GM12878 (cell line): ENCODE results near the gene ZNG1F. TPM values are rescaled to one million over a fixed set of nuclear protein-coding genes. Genes with fewer than 3 reads are reported as not detected.
A peak's percentile ranks its signal among the peaks of the same experiment; 100 is the strongest.
"Not testable (repeated sequence)": the region's sequence is repeated elsewhere in the genome, so short reads cannot be mapped to it uniquely, and the experiment has no call there.

Experiments
- ATAC-seq: fragments of 200-7000 bp; cut with Tn5 transposase; 3 replicates; pipeline ENCODE4 v1.9.1; 2020; ENCODE audit warnings: mild to moderate bottlenecking, moderate library complexity
- BruUV-seq: library from RNA; stranded (reverse); fragments of 400-500 nt; replicated peaks from 2 replicates; lab custom pipeline; 2021; lab: Mats Ljungman, UMichigan
- CTCF ChIA-PET: fragments of 300-600 bp; sonication (Branson Sonifier 250); formaldehyde crosslinking; extraction: SDS; loops from one replicate; lab custom pipeline; 2021; ENCODE audit warnings: inconsistent platforms; lab: Yijun Ruan, JAX
- POLR2A ChIA-PET: fragments of 350-600 bp; formaldehyde crosslinking; extraction: SDS; loops from one replicate; lab custom pipeline; 2021; ENCODE audit warnings: inconsistent platforms; lab: Charles Lee
- RAD21 ChIA-PET: fragments of 300-600 bp; sonication (Branson Sonifier 250); formaldehyde crosslinking; loops from one replicate; lab custom pipeline; 2023; ENCODE audit warnings: antibody characterized with exemption; ENCODE audit not compliant: unreplicated experiment; lab: Charles Lee
- SMC1A ChIA-PET: fragments of 300-600 bp; sonication (Branson Sonifier 250); formaldehyde crosslinking; loops from one replicate; lab custom pipeline; 2023; ENCODE audit not compliant: unreplicated experiment, uncharacterized antibody; lab: Charles Lee
- DNase-seq: peaks from one replicate; pipeline ENCODE4 v3.0.0-alpha.2; 2011; ENCODE audit warnings: low read depth, low spot score
- FAIRE-seq: peaks from 3 replicates; lab custom pipeline; 2011; peaks lifted over from hg19 to GRCh38; lab: Jason Lieb, UNC
- H2AFZ ChIP-seq: 2 replicates; pipeline ENCODE4 v1.6.0; 2011; ENCODE audit warnings: low read depth, low read length, control low read depth; ENCODE audit not compliant: control insufficient read depth
- H3K27ac ChIP-seq: 2 replicates; pipeline ENCODE4 v1.5.1; 2011; ENCODE audit warnings: control low read depth; ENCODE audit not compliant: control insufficient read depth, insufficient read depth
- H3K27me3 ChIP-seq, 2 experiments: replicated peaks in 1 of 2; 2 replicates each; pipeline versions ENCODE4 v1.6.0 to v1.6.1; 2011; ENCODE audit warnings: low read length in 1 of 2; ENCODE audit not compliant: control insufficient read depth in 2 of 2, insufficient read depth in 2 of 2
- H3K36me3 ChIP-seq, 2 experiments: 2 replicates each; pipeline ENCODE4 v1.5.1; 2011; ENCODE audit warnings: low read length in 1 of 2; ENCODE audit not compliant: control insufficient read depth in 2 of 2, insufficient read depth in 2 of 2
- H3K4me1 ChIP-seq: 2 replicates; pipeline ENCODE4 v1.6.1; 2011; ENCODE audit warnings: mild to moderate bottlenecking, low read length, moderate library complexity, mixed read lengths; ENCODE audit not compliant: control insufficient read depth, insufficient read depth
- H3K4me2 ChIP-seq: 2 replicates; pipeline ENCODE4 v1.6.0; 2011; ENCODE audit warnings: control low read depth; ENCODE audit not compliant: control insufficient read depth, insufficient read depth
- H3K4me3 ChIP-seq: fragments of 200-600 bp; sonication (generic); 2 replicates; pipeline ENCODE4 v1.5.1; 2016
- H3K79me2 ChIP-seq: 2 replicates; pipeline ENCODE4 v1.6.0; 2011; ENCODE audit warnings: low read length; ENCODE audit not compliant: control insufficient read depth, insufficient read depth
- H3K9ac ChIP-seq: 2 replicates; pipeline ENCODE4 v1.8.0; 2011; ENCODE audit warnings: low read length, control low read depth, mixed read lengths; ENCODE audit not compliant: control insufficient read depth, insufficient read depth
- H3K9me3 ChIP-seq: replicated peaks from 3 replicates; pipeline ENCODE4 v1.5.1; 2011; ENCODE audit warnings: mild to moderate bottlenecking, low read length; ENCODE audit not compliant: control insufficient read depth, insufficient read depth
- H4K20me1 ChIP-seq: 2 replicates; pipeline ENCODE4 v1.6.0; 2011; ENCODE audit not compliant: control insufficient read depth, insufficient read depth
- WGBS: methylation state at CpG from one replicate; pipeline ENCODE4 v1.1.6; 2016; ENCODE audit warnings: low lambda C conversion rate; ENCODE audit not compliant: insufficient replicate concordance, insufficient coverage; ENCODE audit errors: missing lambda C conversion rate; 5-methylcytosine and 5-hydroxymethylcytosine counted together
- in situ Hi-C: fragments of 300-500 bp; cut with MboI; formaldehyde crosslinking; loops from 9 replicates; pipeline ENCODE4 v1.14.3; 2018; ENCODE audit warnings: mixed read lengths
- intact Hi-C: fragments of 100-400 bp; cut with micrococcal nuclease; formaldehyde crosslinking; loops from one replicate; pipeline ENCODE4 v1.14.2; 2022; ENCODE audit not compliant: unreplicated experiment
- polyA plus RNA-seq, 11 experiments: library from polyadenylated mRNA; depleted of rRNA in 4 of 11; unstranded in 6 of 11; stranded (reverse) in 5 of 11; fragments of >200 nt; fragmentation: Nextera tagmentation in 4 of 11; fragmentation: Illumina TruSeq in 1 of 11; extraction: Ambion mirVana in 4 of 11; extraction: Trizol in 1 of 11; gene quantifications; 1 replicate in 1 of 11; 2 replicates in 10 of 11; pipeline versions ENCODE4 v1.2.1 to v1.2.3, GENCODE V29; 2011 to 2016; ENCODE audit warnings: inconsistent platforms in 2 of 11, missing spikeins in 2 of 11, low read depth in 1 of 11
- total RNA-seq, 4 experiments: library from RNA; depleted of rRNA in 3 of 4; stranded (reverse); fragments of >200 nt in 3 of 4; fragmentation: Illumina TruSeq in 1 of 4; extraction: Trizol in 1 of 4; gene quantifications; 2 replicates each; pipeline versions ENCODE4 v1.2.1 to v1.2.3, GENCODE V29; 2013 to 2021

The ZNG1F gene
- total and polyA plus RNA-seq, 10 of the 15 experiments (the other 5 are each of a cell fraction or from before 2014, with no cell fraction given): 11.7 to 34.6 (median 17.2) TPM

DNA sequence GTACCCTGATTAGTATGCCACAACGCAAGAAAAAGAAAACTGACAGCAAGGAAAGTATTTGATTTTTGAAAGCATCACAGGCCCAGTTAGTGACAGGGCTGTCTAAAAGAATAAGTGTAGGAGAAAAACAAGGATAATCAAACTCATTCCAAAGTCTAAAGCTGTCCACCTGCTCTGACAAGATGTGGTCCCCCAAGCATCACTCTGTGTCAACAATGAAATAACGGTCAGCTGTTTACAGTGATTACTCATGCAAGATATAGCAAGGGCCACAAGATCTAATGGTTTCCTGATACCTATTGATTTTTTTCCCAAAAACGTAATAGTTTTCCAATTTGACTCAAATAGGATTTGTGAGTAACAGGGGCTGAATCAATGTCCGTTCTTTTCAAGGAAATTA lies 14.1 kb downstream of the ZNG1F start:
- H3K36me3 ChIP-seq, POLR2A ChIA-PET, ATAC-seq, H4K20me1 ChIP-seq, H3K4me2 ChIP-seq, H3K9ac ChIP-seq, in situ Hi-C loops, H3K4me3 ChIP-seq, H3K79me2 ChIP-seq, H3K27ac ChIP-seq, H3K4me1 ChIP-seq, H3K9me3 ChIP-seq, RAD21 ChIA-PET, H3K27me3 ChIP-seq, intact Hi-C loops, CTCF ChIA-PET, FAIRE-seq, DNase-seq, H2AFZ ChIP-seq, BruUV-seq, SMC1A ChIA-PET: not testable (repeated sequence)
- 78% methylated on average over 2 of the region's 4 CpGs for WGBS

DNA sequence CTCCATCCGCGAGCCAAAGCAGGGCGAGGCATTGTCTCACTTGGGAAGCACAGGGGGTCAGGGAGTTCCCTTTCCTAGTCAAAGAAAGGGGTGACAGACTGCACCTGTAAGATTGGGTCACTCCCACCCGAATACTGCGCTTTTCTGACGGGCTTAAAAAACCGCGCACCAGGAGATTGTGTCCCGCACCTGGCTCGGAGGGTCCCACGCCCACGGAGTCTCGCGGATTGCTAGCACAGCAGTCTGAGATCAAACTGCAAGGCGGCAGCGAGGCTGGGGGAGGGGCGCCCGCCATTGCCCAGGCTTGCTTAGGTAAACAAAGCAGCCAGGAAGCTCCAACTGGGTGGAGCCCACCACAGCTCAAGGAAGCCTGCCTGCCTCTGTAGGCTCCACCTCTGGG lies 39.0 kb downstream of the ZNG1F start:
- DNase-seq, RAD21 ChIA-PET, ATAC-seq, H3K27ac ChIP-seq, intact Hi-C loops, H3K4me2 ChIP-seq, H3K4me3 ChIP-seq, SMC1A ChIA-PET, H2AFZ ChIP-seq, in situ Hi-C loops, H3K4me1 ChIP-seq, H3K79me2 ChIP-seq, H3K27me3 ChIP-seq, H3K36me3 ChIP-seq, H3K9me3 ChIP-seq, FAIRE-seq, H4K20me1 ChIP-seq, CTCF ChIA-PET, POLR2A ChIA-PET, BruUV-seq, H3K9ac ChIP-seq: not testable (repeated sequence)
- WGBS: 92% methylated on average over 12 of the region's 18 CpGs

DNA sequence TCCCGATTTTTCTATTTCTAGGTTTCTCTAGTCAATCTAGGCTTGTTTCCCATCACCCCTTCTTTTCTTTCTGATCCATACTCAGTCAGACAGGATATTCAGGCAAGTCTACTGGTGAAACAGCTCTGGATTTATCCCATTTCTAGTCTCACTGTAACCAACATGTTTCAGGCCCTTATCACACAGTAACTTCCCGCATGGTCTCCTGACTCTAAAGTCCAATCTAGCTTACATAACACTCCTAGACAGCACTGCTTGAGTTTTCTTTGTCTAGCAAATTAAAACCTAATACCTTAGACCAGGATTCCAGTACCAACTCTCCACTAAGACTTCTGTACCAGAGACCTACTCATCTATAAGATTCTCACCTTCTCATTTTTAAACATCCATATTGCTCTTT lies 47.2 kb downstream of the ZNG1F start:
- RAD21 ChIA-PET, H3K79me2 ChIP-seq, H4K20me1 ChIP-seq, FAIRE-seq, H3K4me1 ChIP-seq, H3K27ac ChIP-seq, H3K9me3 ChIP-seq, H2AFZ ChIP-seq, in situ Hi-C loops, H3K36me3 ChIP-seq, DNase-seq, H3K4me2 ChIP-seq, CTCF ChIA-PET, H3K4me3 ChIP-seq, H3K27me3 ChIP-seq, POLR2A ChIA-PET, ATAC-seq, SMC1A ChIA-PET, intact Hi-C loops, H3K9ac ChIP-seq: not testable (repeated sequence)
- BruUV-seq: TSS peak; percentile 33
- 100% methylated on average over 2 of the region's 2 CpGs for WGBS

DNA sequence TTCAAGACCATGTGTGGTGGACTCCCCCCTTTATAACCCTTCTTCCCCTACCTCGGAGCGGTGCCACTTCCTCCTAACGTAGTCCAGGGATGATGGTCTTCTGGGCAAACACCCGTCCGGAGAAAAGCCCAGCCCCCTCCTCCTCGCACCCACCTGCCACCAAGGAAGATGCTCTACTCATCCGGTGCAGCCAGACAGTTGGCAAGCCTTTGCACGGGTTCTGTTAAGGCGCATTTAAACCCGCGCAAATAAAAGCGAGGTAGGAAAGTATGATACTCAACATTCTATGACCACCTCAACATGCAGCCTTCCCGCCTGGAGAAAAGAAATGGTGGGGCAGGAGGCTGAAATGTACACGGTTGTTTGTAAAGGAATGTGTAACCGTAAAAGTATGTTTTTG lies 60.5 kb downstream of the ZNG1F start, which contains the start of gene FOXD4L6:
FOXD4L6 (minus strand) TSS at position 101 of the 400 bp plus-strand sequence. CDS start 298 bp downstream, outside the sequence.
- H3K9me3 ChIP-seq, in situ Hi-C loops, H3K4me3 ChIP-seq, SMC1A ChIA-PET, ATAC-seq, RAD21 ChIA-PET, H4K20me1 ChIP-seq, H3K36me3 ChIP-seq, H3K27me3 ChIP-seq, H3K27ac ChIP-seq, H2AFZ ChIP-seq, BruUV-seq, H3K79me2 ChIP-seq, CTCF ChIA-PET, DNase-seq, H3K4me2 ChIP-seq, H3K4me1 ChIP-seq, H3K9ac ChIP-seq, POLR2A ChIA-PET, intact Hi-C loops, FAIRE-seq: not testable (repeated sequence)
- 100% methylated on average over 2 of the region's 15 CpGs for WGBS
